ENCODE data around the gene AFAP1L2.

The AFAP1L2 gene

DNA sequence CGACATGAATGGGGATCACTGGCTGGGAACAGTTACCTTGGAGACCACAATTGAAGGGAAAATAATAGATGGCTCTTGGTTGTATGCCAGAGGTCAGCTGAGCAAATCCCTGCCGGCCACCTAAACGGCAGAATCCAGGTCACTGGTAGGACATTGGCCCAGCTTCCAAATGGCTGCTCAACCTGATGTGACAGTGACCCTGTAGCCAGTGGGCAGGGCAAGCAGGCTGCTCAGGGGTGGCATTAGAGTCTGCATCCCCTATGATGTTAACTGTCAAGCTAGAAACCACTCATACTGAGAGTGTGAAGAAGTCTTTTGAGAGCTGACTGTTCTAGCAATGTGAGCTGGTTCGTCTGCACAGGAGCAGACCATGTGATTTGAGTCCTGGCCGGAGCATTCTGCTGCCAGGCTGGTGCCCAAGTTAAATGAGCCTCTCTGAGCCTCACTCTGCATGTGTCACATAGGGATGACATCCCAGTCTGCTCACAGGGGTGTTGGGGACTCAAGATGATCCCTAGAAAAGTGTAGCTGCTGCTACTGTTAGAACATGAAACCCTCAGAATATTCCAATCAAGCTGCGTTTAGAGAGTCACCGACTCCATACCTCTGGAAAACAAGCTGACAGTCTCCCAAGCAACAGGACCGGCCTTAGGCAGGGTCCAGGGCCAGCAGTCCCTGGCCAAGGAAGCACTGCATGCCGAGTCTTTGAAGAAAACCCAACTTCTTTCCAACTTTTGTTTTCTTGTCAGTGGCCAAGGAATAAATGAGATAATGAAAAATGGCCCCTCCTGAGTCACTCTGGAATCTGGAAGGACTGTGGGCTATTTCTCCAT, 95.6 kb downstream of the AFAP1L2 start:
- POLR2A ChIA-PET (ENCODE audit: low non-redundant PET): interaction anchor here (0.5 kb wide), 1 partner anchor 11 kb away, joined by 4 read pairs; no protein-coding TSS in a partner anchor
- TF ChIP-seq, protein P1, sequence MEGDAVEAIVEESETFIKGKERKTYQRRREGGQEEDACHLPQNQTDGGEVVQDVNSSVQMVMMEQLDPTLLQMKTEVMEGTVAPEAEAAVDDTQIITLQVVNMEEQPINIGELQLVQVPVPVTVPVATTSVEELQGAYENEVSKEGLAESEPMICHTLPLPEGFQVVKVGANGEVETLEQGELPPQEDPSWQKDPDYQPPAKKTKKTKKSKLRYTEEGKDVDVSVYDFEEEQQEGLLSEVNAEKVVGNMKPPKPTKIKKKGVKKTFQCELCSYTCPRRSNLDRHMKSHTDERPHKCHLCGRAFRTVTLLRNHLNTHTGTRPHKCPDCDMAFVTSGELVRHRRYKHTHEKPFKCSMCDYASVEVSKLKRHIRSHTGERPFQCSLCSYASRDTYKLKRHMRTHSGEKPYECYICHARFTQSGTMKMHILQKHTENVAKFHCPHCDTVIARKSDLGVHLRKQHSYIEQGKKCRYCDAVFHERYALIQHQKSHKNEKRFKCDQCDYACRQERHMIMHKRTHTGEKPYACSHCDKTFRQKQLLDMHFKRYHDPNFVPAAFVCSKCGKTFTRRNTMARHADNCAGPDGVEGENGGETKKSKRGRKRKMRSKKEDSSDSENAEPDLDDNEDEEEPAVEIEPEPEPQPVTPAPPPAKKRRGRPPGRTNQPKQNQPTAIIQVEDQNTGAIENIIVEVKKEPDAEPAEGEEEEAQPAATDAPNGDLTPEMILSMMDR (conservative IDR thresholded peaks at IDR 0.05; ENCODE audit: low read depth): no peak
- CTCF ChIA-PET: no interaction called here
- H3K27ac ChIP-seq: no peak overlapping the region
- no peak for DNase-seq (ENCODE audit: low spot score)

DNA sequence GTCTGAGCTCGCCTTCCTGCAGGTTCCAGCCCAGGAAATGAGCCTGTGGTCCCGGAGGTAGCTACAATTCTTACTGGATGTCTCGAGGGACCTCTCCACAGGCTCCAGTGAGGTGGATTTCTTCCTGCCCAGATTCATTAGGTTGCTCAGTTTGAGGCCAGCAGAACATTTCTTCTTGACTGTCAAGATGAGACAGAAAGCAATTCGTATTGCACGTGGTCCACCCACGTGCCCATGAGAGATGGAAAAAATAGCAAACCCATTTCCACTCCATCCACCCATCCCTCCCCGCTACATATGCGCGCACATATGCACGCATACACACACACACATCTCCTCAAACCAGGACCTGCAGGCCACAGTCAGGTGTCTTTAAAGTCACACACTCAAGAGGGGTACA, 96.6 kb downstream of the AFAP1L2 start:
- no peak for DNase-seq (ENCODE audit: low spot score)
- H3K27ac ChIP-seq: no peak overlapping the region
- CTCF ChIA-PET: interaction anchor here (0.6 to 0.7 kb wide), 3 partner anchors 13 to 205 kb away, joined by 3 to 4 read pairs (median 3); no protein-coding TSS in a partner anchor
- POLR2A ChIA-PET (ENCODE audit: low non-redundant PET): no interaction called here
- TF ChIP-seq, protein P1 (conservative IDR thresholded peaks at IDR 0.05; ENCODE audit: low read depth): no peak

DNA sequence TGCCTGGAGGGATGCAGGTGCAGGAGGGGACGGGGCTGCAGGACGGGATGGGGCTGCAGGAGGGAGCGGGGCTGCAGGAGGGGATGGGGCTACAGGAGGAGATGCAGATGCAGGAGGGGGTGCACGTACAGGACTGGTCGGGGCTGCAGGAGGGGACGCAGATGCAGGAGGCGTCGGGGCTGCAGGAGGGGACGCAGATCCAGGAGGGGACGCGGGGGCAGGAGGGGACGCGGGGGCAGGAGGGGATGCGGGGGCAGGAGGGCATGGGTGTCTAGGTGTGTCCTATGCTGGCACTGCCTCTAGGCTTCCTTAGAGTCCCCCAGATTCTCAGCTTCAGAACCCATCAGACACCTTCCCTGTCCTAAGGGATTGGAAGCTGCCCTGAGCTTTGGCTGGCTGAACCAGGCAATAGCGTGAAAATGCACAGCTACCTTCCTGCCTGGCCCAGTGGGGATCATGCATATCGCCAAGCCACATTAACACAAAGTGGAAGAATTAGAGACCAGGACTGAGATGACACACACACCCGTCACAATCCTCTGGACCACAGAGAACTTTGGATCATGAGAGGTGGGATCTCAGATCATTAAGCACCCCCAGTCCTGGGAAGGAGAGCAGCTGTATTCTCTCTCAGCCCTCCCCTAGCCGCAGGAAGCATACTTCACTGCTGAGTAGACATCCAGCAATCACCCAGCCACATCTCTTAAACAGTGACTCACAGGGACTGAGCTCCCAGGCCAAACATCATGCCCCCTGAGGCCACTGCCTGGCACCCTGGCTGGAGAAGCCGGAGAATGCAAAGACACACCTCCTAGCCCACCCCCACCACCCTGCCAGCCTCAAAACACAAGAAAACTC, 98.0 kb downstream of the AFAP1L2 start:
- POLR2A ChIA-PET (ENCODE audit: low non-redundant PET): interaction anchor here (1.2 kb wide), 1 partner anchor 97 kb away, joined by 4 read pairs; no protein-coding TSS in a partner anchor
- CTCF ChIA-PET: interaction anchor here (0.6 to 1.0 kb wide), 5 partner anchors 80 to 242 kb away, joined by 3 to 4 read pairs (median 3); no protein-coding TSS in a partner anchor
- H3K27ac ChIP-seq: peak overlapping the region; percentile 79
- TF ChIP-seq, protein P1 (conservative IDR thresholded peaks at IDR 0.05; ENCODE audit: low read depth): no peak
- peak; percentile 99 for DNase-seq (ENCODE audit: low spot score)

DNA sequence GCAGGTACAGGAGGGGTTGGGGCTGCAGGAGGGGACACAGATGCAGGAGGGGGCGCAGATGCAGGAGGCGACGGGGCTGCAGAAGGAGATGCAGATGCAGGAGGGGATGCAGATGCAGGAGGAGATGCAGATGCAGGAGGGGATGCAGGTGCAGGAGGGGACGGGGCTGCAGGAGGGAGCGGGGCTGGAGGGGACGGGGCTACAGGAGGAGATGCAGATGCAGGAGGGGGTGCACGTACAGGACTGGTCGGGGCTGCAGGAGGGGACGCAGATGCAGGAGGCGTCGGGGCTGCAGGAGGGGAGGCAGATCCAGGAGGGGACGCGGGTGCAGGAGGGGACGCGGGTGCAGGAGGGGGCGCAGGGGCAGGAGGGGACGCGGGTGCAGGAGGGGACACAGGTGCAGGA, 98.8 kb downstream of the AFAP1L2 start:
- TF ChIP-seq, protein P1 (conservative IDR thresholded peaks at IDR 0.05; ENCODE audit: low read depth): no peak
- POLR2A ChIA-PET (ENCODE audit: low non-redundant PET): no interaction called here
- DNase-seq (ENCODE audit: low spot score): no peak
- no peak overlapping the region for H3K27ac ChIP-seq
- CTCF ChIA-PET: no interaction called here

DNA sequence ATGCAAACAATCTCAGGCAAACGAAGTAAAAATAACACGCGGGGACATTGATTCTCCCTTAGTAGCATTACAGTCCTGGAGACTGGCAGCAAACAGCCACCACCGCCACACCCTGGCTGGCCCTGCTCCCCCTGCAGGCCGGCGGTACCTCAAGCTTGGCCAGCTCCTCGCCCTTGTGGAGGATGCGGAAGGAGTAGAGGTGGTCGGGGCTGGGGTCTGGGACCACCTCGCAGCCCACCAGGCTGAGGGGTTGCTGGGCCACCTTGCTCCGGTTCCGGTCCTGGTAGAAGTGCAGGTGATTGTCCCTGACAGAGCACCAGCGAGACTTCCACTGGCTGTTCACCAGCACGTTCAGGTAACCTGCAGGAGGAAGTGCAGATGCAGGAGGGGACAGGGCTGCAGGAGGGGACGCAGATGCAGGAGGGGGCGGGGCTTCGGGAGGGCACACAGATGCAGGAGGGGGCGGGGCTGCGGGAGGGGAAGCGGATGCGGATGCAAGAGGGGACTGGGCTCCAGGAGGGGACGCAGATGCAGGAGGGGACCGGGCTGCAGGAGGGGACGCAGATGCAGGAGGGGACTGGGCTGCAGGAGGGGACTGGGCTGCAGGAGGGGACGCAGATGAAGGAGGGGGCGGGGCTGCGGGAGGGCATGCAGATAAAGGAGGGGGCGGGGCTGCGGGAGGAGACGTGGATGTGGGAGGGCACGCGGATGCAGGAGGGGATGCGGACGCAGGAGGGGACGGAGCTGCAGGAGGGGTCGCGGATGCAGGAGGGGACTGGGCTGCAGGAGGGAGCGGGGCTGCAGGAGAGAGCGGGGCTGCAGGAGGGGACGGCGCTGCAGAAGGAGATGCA, 99.5 kb downstream of the AFAP1L2 start:
- no peak overlapping the region for H3K27ac ChIP-seq
- DNase-seq (ENCODE audit: low spot score): no peak
- POLR2A ChIA-PET (ENCODE audit: low non-redundant PET): interaction anchor here (0.6 kb wide), 1 partner anchor 91 kb away, joined by 4 read pairs; no protein-coding TSS in a partner anchor
- CTCF ChIA-PET: interaction anchor here (0.5 to 1.9 kb wide), 19 partner anchors 18 to 803 kb away, joined by 3 to 18 read pairs (median 4); partner anchors contain the start of gene AFAP1L2
- TF ChIP-seq, protein P1 (conservative IDR thresholded peaks at IDR 0.05; ENCODE audit: low read depth): no peak
